Amniotic stem cell (primary cell): ENCODE measurements around the gene PXMP4.
"Not testable (repeated sequence)": the region's sequence is repeated elsewhere in the genome, so short reads cannot be mapped to it uniquely, and the experiment has no call there.

Experiments used
- DNase-seq: peaks from one replicate; lab custom pipeline; 2025; lab: John Stamatoyannopoulos, UW

Gene PXMP4

GRCh38 chr20:33702861-33703260 lies 17.2 kb downstream of the PXMP4 start:
- DNase-seq = no peak

- DNase-seq = no peak
Measured at GRCh38 chr20:33701629-33702450, 18.3 kb downstream of the PXMP4 start.

- not testable (repeated sequence) for DNase-seq
Measured at GRCh38 chr20:33700696-33701441, 19.2 kb downstream of the PXMP4 start.

GRCh38 chr20:33698966-33699365 lies 21.1 kb downstream of the PXMP4 start:
- DNase-seq = not testable (repeated sequence)

GRCh38 chr20:33697129-33697528 lies 23.0 kb downstream of the PXMP4 start:
- DNase-seq = peak; percentile 71

- no peak for DNase-seq
Measured at GRCh38 chr20:33696448-33696847, 23.7 kb downstream of the PXMP4 start.

GRCh38 chr20:33694639-33695012 lies 25.5 kb downstream of the PXMP4 start:
- DNase-seq = no peak

GRCh38 chr20:33693741-33694638 lies 26.1 kb downstream of the PXMP4 start:
- no peak for DNase-seq

- DNase-seq = no peak
Measured at GRCh38 chr20:33693289-33693688, 26.8 kb downstream of the PXMP4 start.

GRCh38 chr20:33689973-33690372 lies 30.1 kb downstream of the PXMP4 start:
- DNase-seq = no peak

GRCh38 chr20:33689493-33689892 lies 30.6 kb downstream of the PXMP4 start:
- no peak for DNase-seq

- DNase-seq = no peak
Measured at GRCh38 chr20:33688938-33689424, 31.1 kb downstream of the PXMP4 start.

- no peak for DNase-seq
Measured at GRCh38 chr20:33687993-33688937, 31.8 kb downstream of the PXMP4 start.

GRCh38 chr20:33687370-33687915 lies 32.7 kb downstream of the PXMP4 start:
- no peak for DNase-seq

- no peak for DNase-seq
Measured at GRCh38 chr20:33686984-33687366, 33.1 kb downstream of the PXMP4 start.

- peak; percentile 91 for DNase-seq
Measured at GRCh38 chr20:33686100-33686983, 33.8 kb downstream of the PXMP4 start, which contains the start of gene E2F1. Gene E2F1, minus strand, starts transcription at chr20:33686385. Its CDS starts 121 bp downstream, at chr20:33686264.

GRCh38 chr20:33685328-33686099 lies 34.6 kb downstream of the PXMP4 start:
- no peak for DNase-seq

- DNase-seq = no peak
Measured at GRCh38 chr20:33684533-33685327, 35.4 kb downstream of the PXMP4 start.
